Heart left ventricle (tissue), 16 donors: Measurements from ENCODE around the gene NTRK2. TPM values are rescaled to one million over a fixed set of nuclear protein-coding genes. Genes with fewer than 3 reads are reported as not detected.

ENCODE experiments used
- ATAC-seq, 4 donors: fragments of 200-7000 bp; cut with Tn5 transposase; one replicate each; pipeline ENCODE4 v1.9.1; 2020 to 2022; ENCODE audit warnings: moderate library complexity in 4 of 4, mild to moderate bottlenecking in 3 of 4, moderate number of reproducible peaks in 1 of 4
- DNase-seq, 5 donors: peaks; one replicate each; pipeline ENCODE4 v3.0.0-alpha.2; 2020
- H3K27ac ChIP-seq, 12 donors: fragments of 200-600 bp; sonication (generic) in 4 of 12; one replicate each; pipeline versions ENCODE4 v1.5.0 to v1.8.0; 2016 to 2022; ENCODE audit warnings: mild to moderate bottlenecking in 2 of 12
- H3K27me3 ChIP-seq, 9 donors: fragments of 200-600 bp; sonication (generic) in 2 of 9; one replicate each; pipeline versions ENCODE4 v1.5.1 to v1.8.0; 2016 to 2022; ENCODE audit warnings: mild to moderate bottlenecking in 3 of 9
- H3K36me3 ChIP-seq, 9 donors: fragments of 200-600 bp; sonication (generic) in 2 of 9; one replicate each; pipeline versions ENCODE4 v1.5.0 to v1.8.0; 2018 to 2022; ENCODE audit warnings: mild to moderate bottlenecking in 2 of 9
- H3K4me1 ChIP-seq, 12 donors: fragments of 200-600 bp; sonication (generic) in 4 of 12; one replicate each; pipeline versions ENCODE4 v1.5.0 to v1.8.0; 2016 to 2022; ENCODE audit warnings: mild to moderate bottlenecking in 3 of 12
- H3K4me3 ChIP-seq, 12 donors: fragments of 200-600 bp; sonication (generic) in 4 of 12; one replicate each; pipeline versions ENCODE4 v1.5.0 to v1.8.0; 2017 to 2022; ENCODE audit warnings: mild to moderate bottlenecking in 9 of 12, moderate library complexity in 4 of 12
- H3K9me3 ChIP-seq, 12 donors: fragments of 200-600 bp; sonication (generic) in 4 of 12; one replicate each; pipeline versions ENCODE4 v1.5.0 to v1.8.0; 2016 to 2022; ENCODE audit warnings: mild to moderate bottlenecking in 1 of 12
- POLR2A ChIP-seq, 2 donors: fragments of 450-650 bp; IDR thresholded peaks; one replicate each; pipeline ENCODE4 v1.6.1; 2017; ENCODE audit warnings: antibody characterized with exemption in 2 of 2, mild to moderate bottlenecking in 2 of 2, moderate library complexity in 2 of 2
- WGBS, 4 donors: extraction: QIAGEN DNeasy Blood & Tissue Kit in 2 of 4; methylation state at CpG; one replicate each; pipeline versions ENCODE4 v1.1.5 to v1.1.7; 2013 to 2018; 5-methylcytosine and 5-hydroxymethylcytosine counted together
- intact Hi-C, 10 donors: fragments of 100-400 bp; cut with DNase I; formaldehyde crosslinking; loops; one replicate each; pipeline versions ENCODE4 v1.11.1 to v1.14.2; 2022
- polyA plus RNA-seq, 2 donors: library from polyadenylated mRNA; stranded (reverse); fragments of 200-250 nt; gene quantifications; one replicate each; pipeline ENCODE4 v1.2.3, GENCODE V29; 2013
- total RNA-seq, 9 donors: library from RNA; depleted of rRNA in 2 of 9; stranded (reverse); fragments of >200 nt in 2 of 9; fragmentation: NEBNext Ultra II Directional in 3 of 9; extraction: Animal tissue kit (Norgen Biotek cat#: 25700) in 3 of 9; gene quantifications; one replicate each; pipeline versions ENCODE4 v1.1.0 to v1.2.4, GENCODE V29; 2016 to 2023
- TF ChIP-seq, protein P1 (sequence below), 12 donors: fragments of 200-600 bp; sonication (generic) in 4 of 12; IDR thresholded peaks; one replicate each; pipeline versions ENCODE4 v1.5.0 to v1.8.0; 2018 to 2022; ENCODE audit warnings: antibody characterized with exemption in 12 of 12, mild to moderate bottlenecking in 5 of 12
- donor health status: ischemic (EF 13 %, LVEDD 7.1; RV severe dilation, severe dysfunction).
- donor health status: healthy with polysubstance abuse.
- donor health status: DM: no; HTN: yes; CAD: no.
- donor health status: DM: no; HTN: no; CAD: no.
- donor health status: ischemic (EF 25% LVEDD 6.9; RV normal size, moderate dysfunction).
- donor health status: ischemic (EF 25% LVEDD 5.7; RV mildly dilated, moderate dysfunction).
- donor health status: healthy.
- donor health status: DM: yes; HTN: yes; CAD: no.
- donor health status: ischemic (EF 35%, LVEDD 5.7; RV mildly dilated, moderate dysfunction).
- donor health status: nonischemic (EF 11% LVEDD 7.7; RV severe dilation, severe dysfunction).
- donor health status: DM: yes; HTN: yes; CAD: no.
- donor health status: PGD.
- donor health status: ischemic (EF 29% LVEDD 5.4; RV normal size, mild dysfunction).
- donor health status: nonischemic (EF 23%, LVEDD 6.1; RV moderate dilation, normal function).

NTRK2 gene
- total and polyA plus RNA-seq, 11 donors: 0.86 to 16.0 (median 2.4) TPM

DNA sequence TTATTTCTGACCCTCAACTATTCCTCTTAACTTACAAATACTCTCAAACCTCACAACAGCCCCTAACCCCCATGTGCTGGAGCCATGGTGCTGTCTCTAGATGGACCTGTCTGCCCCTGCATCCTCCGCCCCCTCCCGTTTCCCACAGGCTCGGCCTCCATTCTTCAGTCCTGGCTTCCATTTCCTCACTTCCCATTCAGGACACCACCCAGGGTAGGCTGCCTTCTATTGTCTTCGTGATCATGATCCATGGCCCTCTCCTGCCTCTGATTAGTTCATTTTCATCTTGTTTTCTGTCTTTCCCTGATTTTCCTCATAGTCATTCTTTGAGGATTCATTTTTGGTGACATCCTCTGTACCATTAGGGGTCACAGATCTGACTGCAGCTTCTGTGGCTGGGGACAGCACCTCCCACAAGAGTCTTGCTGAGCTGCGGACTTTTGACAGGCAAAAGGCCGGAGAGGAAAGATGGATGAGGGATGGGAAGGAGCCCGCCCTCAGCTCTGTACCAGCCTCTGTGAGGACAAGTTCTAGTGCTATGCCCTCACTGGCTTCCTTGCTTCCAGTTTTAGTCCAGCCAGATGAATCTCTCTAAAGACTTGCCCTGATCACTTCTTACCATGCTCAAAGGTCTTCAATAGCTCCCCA, 255.8 kb downstream of the NTRK2 start:
- Histone ChIP-seq H3K4me3 (no peak overlapping the region), H3K27ac (no peak overlapping the region), H3K36me3 (no peaks in the 10 kb centered on the region), H3K27me3 (no peaks in the 10 kb centered on the region), H3K4me1 (no peaks in the 10 kb centered on the region), H3K9me3 (no peaks in the 10 kb centered on the region)
- no peak for DNase-seq
- intact Hi-C loops: no loop called here
- no peak for TF ChIP-seq POLR2A (IDR thresholded peaks at IDR 0.05)
- TF ChIP-seq, protein P1, sequence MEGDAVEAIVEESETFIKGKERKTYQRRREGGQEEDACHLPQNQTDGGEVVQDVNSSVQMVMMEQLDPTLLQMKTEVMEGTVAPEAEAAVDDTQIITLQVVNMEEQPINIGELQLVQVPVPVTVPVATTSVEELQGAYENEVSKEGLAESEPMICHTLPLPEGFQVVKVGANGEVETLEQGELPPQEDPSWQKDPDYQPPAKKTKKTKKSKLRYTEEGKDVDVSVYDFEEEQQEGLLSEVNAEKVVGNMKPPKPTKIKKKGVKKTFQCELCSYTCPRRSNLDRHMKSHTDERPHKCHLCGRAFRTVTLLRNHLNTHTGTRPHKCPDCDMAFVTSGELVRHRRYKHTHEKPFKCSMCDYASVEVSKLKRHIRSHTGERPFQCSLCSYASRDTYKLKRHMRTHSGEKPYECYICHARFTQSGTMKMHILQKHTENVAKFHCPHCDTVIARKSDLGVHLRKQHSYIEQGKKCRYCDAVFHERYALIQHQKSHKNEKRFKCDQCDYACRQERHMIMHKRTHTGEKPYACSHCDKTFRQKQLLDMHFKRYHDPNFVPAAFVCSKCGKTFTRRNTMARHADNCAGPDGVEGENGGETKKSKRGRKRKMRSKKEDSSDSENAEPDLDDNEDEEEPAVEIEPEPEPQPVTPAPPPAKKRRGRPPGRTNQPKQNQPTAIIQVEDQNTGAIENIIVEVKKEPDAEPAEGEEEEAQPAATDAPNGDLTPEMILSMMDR (IDR thresholded peaks at IDR 0.05): no peak
- ATAC-seq: no peak
- 85 to 88% (median 86%) methylated on average over 7 of the region's 7 CpGs for WGBS, 4 donors

DNA sequence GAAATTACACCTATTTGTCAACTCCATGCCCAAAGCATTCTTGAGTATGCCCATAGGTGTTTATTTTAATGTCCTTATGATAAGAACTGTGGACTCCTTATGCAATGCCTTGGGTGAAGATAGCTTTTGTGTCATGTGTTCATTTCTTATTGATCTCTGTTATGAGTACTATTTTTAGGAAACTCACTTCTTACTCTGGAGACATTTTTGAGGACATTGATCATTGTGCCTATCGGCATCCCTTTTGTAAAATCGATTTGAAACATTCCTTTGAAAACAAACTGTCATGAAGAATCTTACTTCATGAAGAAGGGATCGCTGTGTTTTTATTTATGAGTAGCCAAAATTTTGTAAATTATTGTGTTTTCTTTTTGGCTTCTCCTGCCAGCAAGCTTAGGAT, 257.3 kb downstream of the NTRK2 start:
- TF ChIP-seq POLR2A (IDR thresholded peaks at IDR 0.05): no peak
- TF ChIP-seq, protein P1 (IDR thresholded peaks at IDR 0.05): no peak
- no peak for ATAC-seq
- no peaks in the 10 kb centered on the region for H3K9me3 ChIP-seq
- DNase-seq: no peak
- no peaks in the 10 kb centered on the region for H3K27me3 ChIP-seq
- no peaks in the 10 kb centered on the region for H3K36me3 ChIP-seq
- H3K4me3 ChIP-seq: no peak overlapping the region
- H3K27ac ChIP-seq: no peak overlapping the region
- no peaks in the 10 kb centered on the region for H3K4me1 ChIP-seq
- intact Hi-C loops: no loop called here
- 95 to 98% (median 98%) methylated on average over 3 of the region's 3 CpGs for WGBS, 4 donors

DNA sequence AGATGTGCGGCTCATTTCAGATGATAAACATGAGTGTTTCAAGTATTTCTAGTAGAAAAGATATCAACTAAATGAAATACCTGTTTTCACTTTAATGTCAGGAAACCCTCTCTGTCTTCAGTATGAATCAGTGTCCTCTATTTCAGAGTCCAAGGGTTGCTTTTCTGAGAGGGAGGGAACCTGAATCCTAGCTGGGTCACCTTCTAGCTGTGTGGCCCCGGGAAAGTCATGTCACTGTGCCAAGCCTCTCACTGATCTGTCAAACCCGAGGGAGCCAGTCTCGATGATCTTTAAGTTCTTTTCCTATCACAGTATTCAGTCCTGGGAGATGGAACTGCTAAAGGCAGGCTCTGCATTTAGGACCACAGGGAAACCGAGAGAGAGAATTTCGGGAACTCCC, 258.9 kb downstream of the NTRK2 start:
- no peaks in the 10 kb centered on the region for H3K27me3 ChIP-seq
- DNase-seq (no peak), ATAC-seq (no peak)
- TF ChIP-seq POLR2A (IDR thresholded peaks at IDR 0.05): no peak
- TF ChIP-seq, protein P1 (IDR thresholded peaks at IDR 0.05): no peak
- no peaks in the 10 kb centered on the region for H3K4me1 ChIP-seq
- H3K4me3 ChIP-seq: no peak overlapping the region
- no peaks in the 10 kb centered on the region for H3K36me3 ChIP-seq
- H3K27ac ChIP-seq: no peak overlapping the region
- WGBS, 4 donors: 64 to 77% (median 71%) methylated on average over 6 of the region's 6 CpGs
- intact Hi-C loops: no loop called here
- no peaks in the 10 kb centered on the region for H3K9me3 ChIP-seq

DNA sequence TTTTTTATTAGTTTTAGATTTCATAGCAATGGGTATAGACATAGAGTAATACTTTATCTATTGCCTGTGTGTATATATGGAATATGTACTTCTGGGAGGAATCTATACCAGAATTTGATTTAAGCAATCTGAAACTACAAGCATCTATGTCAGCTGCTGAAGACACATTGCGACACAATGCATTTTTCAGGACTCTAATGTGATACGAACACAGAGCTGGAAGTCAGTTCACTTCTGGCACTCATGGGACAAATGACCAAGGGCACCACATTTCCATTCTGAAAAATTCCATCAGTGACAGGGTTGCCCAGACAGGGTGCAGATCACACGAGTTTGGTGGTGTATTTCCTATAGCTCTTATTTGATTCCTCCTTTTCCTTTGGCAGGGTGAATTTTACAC, 259.5 kb downstream of the NTRK2 start:
- no peaks in the 10 kb centered on the region for H3K36me3 ChIP-seq
- intact Hi-C loops: no loop called here
- ATAC-seq (no peak), DNase-seq (no peak)
- WGBS, 4 donors: 80 to 90% (median 88%) methylated on average over 3 of the region's 3 CpGs
- no peak overlapping the region for H3K4me3 ChIP-seq
- H3K27ac ChIP-seq: no peak overlapping the region
- TF ChIP-seq POLR2A (IDR thresholded peaks at IDR 0.05): no peak
- TF ChIP-seq, protein P1 (IDR thresholded peaks at IDR 0.05): no peak
- H3K4me1 ChIP-seq: no peaks in the 10 kb centered on the region
- no peaks in the 10 kb centered on the region for H3K27me3 ChIP-seq
- H3K9me3 ChIP-seq: no peaks in the 10 kb centered on the region
